Measurements from ENCODE around the gene BDH1. TPM values are rescaled to one million over a fixed set of nuclear protein-coding genes. Genes with fewer than 3 reads are reported as not detected.
A peak's percentile ranks its signal among the peaks of the same experiment; 100 is the strongest.

BDH1 gene
- total RNA-seq, 1 donor from 2014 or later = 1.5 TPM

- H2AFZ ChIP-seq (ENCODE audit: low read depth, low read length) = peak overlapping the region; percentile 96
- Mint-ChIP-seq H3K27me3 (ENCODE audit: low read depth, unreplicated experiment) (peaks cover 34% of the 10 kb centered on the region), H3K4me3 (ENCODE audit: unreplicated experiment) (peak overlapping the region; percentile 80), H3K27ac (ENCODE audit: unreplicated experiment) (no peak overlapping the region), H3K9me3 (ENCODE audit: unreplicated experiment) (peaks cover 7% of the 10 kb centered on the region), H3K36me3 (ENCODE audit: low read depth, unreplicated experiment) (peaks cover 3% of the 10 kb centered on the region), H3K4me1 (ENCODE audit: low read depth, unreplicated experiment) (no peaks in the 10 kb centered on the region)
- no peaks in the 10 kb centered on the region for H3K36me3 ChIP-seq (ENCODE audit: insufficient read depth, low read length)
- peak overlapping the region; percentile 91 for H3K4me2 ChIP-seq (ENCODE audit: low read length)
- H3K4me3 ChIP-seq (ENCODE audit: insufficient read depth, low read depth, low read length) = peak overlapping the region; percentile 73
- TF ChIP-seq, protein P1, sequence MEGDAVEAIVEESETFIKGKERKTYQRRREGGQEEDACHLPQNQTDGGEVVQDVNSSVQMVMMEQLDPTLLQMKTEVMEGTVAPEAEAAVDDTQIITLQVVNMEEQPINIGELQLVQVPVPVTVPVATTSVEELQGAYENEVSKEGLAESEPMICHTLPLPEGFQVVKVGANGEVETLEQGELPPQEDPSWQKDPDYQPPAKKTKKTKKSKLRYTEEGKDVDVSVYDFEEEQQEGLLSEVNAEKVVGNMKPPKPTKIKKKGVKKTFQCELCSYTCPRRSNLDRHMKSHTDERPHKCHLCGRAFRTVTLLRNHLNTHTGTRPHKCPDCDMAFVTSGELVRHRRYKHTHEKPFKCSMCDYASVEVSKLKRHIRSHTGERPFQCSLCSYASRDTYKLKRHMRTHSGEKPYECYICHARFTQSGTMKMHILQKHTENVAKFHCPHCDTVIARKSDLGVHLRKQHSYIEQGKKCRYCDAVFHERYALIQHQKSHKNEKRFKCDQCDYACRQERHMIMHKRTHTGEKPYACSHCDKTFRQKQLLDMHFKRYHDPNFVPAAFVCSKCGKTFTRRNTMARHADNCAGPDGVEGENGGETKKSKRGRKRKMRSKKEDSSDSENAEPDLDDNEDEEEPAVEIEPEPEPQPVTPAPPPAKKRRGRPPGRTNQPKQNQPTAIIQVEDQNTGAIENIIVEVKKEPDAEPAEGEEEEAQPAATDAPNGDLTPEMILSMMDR (IDR thresholded peaks at IDR 0.05; ENCODE audit: insufficient read depth, low read depth, low read length) = peak; percentile 43
- no peak for TF ChIP-seq EZH2 (IDR thresholded peaks at IDR 0.05; ENCODE audit: insufficient read depth, low read length)
- no peak for FAIRE-seq
- H3K9ac ChIP-seq (ENCODE audit: low read length) = peak overlapping the region; percentile 87
- H3K9me3 ChIP-seq (ENCODE audit: insufficient read depth, low read depth, low read length) = no peaks in the 10 kb centered on the region
- H3K4me1 ChIP-seq (ENCODE audit: insufficient read depth, low read length) = peaks cover 18% of the 10 kb centered on the region
- peaks cover 8% of the 10 kb centered on the region for H3K27me3 ChIP-seq (ENCODE audit: insufficient read depth, low read length)
- peak; percentile 90 for DNase-seq (ENCODE audit: low read depth)
- no peaks in the 10 kb centered on the region for H4K20me1 ChIP-seq (ENCODE audit: insufficient read depth, low read length)
- H3K27ac ChIP-seq (ENCODE audit: low read depth, low read length) = peak overlapping the region; percentile 79
- H3K79me2 ChIP-seq (ENCODE audit: insufficient read depth, low read length) = no peaks in the 10 kb centered on the region
Observed at GRCh38 chr3:197554562-197555280, 1.0 kb downstream of the BDH1 start.

DNA sequence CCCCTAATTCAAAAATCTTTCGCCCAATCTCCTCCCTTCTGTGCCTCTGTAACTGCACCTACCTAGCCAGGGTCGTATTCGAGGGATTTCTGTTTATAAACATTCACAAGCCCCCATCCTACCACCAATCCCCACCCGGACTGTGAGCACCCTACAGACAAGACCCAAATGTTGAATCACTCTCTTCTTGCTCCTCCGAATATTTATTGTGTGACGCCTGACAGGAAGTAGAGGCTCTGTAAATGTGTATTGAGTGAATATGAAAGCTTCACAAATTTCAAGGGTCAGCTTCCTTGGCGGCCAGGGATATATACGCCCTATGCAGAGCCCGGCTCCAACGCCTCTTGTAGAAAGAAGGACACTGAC is 1.6 kb downstream of the BDH1 start:
- Mint-ChIP-seq H3K27me3 (ENCODE audit: low read depth, unreplicated experiment) (peaks cover 32% of the 10 kb centered on the region), H3K9me3 (ENCODE audit: unreplicated experiment) (peaks cover 7% of the 10 kb centered on the region), H3K27ac (ENCODE audit: unreplicated experiment) (no peak overlapping the region), H3K4me3 (ENCODE audit: unreplicated experiment) (peak overlapping the region; percentile 77), H3K36me3 (ENCODE audit: low read depth, unreplicated experiment) (peaks cover 3% of the 10 kb centered on the region), H3K4me1 (ENCODE audit: low read depth, unreplicated experiment) (no peaks in the 10 kb centered on the region)
- no peaks in the 10 kb centered on the region for H3K36me3 ChIP-seq (ENCODE audit: insufficient read depth, low read length)
- H3K9ac ChIP-seq (ENCODE audit: low read length) = peak overlapping the region; percentile 79
- peak overlapping the region; percentile 96 for H2AFZ ChIP-seq (ENCODE audit: low read depth, low read length)
- H3K27ac ChIP-seq (ENCODE audit: low read depth, low read length) = peak overlapping the region; percentile 79
- peaks cover 18% of the 10 kb centered on the region for H3K4me1 ChIP-seq (ENCODE audit: insufficient read depth, low read length)
- no peak for FAIRE-seq
- H3K4me2 ChIP-seq (ENCODE audit: low read length) = peak overlapping the region; percentile 91
- TF ChIP-seq, protein P1 (IDR thresholded peaks at IDR 0.05; ENCODE audit: insufficient read depth, low read depth, low read length) = no peak
- no peak for DNase-seq (ENCODE audit: low read depth)
- peaks cover 8% of the 10 kb centered on the region for H3K27me3 ChIP-seq (ENCODE audit: insufficient read depth, low read length)
- no peaks in the 10 kb centered on the region for H3K9me3 ChIP-seq (ENCODE audit: insufficient read depth, low read depth, low read length)
- H4K20me1 ChIP-seq (ENCODE audit: insufficient read depth, low read length) = no peaks in the 10 kb centered on the region
- H3K4me3 ChIP-seq (ENCODE audit: insufficient read depth, low read depth, low read length) = peak overlapping the region; percentile 73
- H3K79me2 ChIP-seq (ENCODE audit: insufficient read depth, low read length) = no peaks in the 10 kb centered on the region

DNA sequence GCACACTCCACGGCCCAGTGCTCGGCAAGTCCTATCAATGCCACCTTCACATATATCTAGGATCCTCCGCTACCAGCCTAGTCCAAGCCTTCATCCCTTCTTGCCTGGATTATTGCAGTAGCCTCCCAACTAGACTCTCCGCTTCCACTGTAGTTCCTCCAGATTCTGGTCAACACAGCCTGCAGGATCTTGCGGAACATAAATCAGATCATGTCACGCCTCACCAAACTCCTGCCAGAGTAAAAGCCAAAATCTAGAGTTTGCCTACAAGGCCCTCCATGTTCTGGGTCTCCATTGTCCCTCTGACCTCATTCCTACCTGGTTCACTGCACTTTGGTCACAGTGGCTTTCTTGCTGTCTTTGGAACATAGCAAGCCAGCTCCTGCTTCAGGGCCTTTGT is 3.6 kb downstream of the BDH1 start:
- Histone ChIP-seq H3K9me3 (ENCODE audit: insufficient read depth, low read depth, low read length) (no peaks in the 10 kb centered on the region), H3K4me2 (ENCODE audit: low read length) (no peak overlapping the region), H4K20me1 (ENCODE audit: insufficient read depth, low read length) (no peaks in the 10 kb centered on the region), H3K4me1 (ENCODE audit: insufficient read depth, low read length) (peaks cover 18% of the 10 kb centered on the region), H3K9ac (ENCODE audit: low read length) (no peak overlapping the region), H3K36me3 (ENCODE audit: insufficient read depth, low read length) (no peaks in the 10 kb centered on the region), H3K27me3 (ENCODE audit: insufficient read depth, low read length) (peaks cover 3% of the 10 kb centered on the region), H3K79me2 (ENCODE audit: insufficient read depth, low read length) (no peaks in the 10 kb centered on the region), H3K4me3 (ENCODE audit: insufficient read depth, low read depth, low read length) (no peak overlapping the region), H3K27ac (ENCODE audit: low read depth, low read length) (no peak overlapping the region), H2AFZ (ENCODE audit: low read depth, low read length) (no peak overlapping the region)
- H3K27ac Mint-ChIP-seq (ENCODE audit: unreplicated experiment) = no peak overlapping the region
- no peak for DNase-seq (ENCODE audit: low read depth)
- FAIRE-seq = no peak
- no peaks in the 10 kb centered on the region for H3K4me1 Mint-ChIP-seq (ENCODE audit: low read depth, unreplicated experiment)
- no peak overlapping the region for H3K4me3 Mint-ChIP-seq (ENCODE audit: unreplicated experiment)
- H3K9me3 Mint-ChIP-seq (ENCODE audit: unreplicated experiment) = peaks cover 2% of the 10 kb centered on the region
- peaks cover 22% of the 10 kb centered on the region for H3K27me3 Mint-ChIP-seq (ENCODE audit: low read depth, unreplicated experiment)
- TF ChIP-seq, protein P1 (IDR thresholded peaks at IDR 0.05; ENCODE audit: insufficient read depth, low read depth, low read length) = no peak
- no peak for TF ChIP-seq EZH2 (IDR thresholded peaks at IDR 0.05; ENCODE audit: insufficient read depth, low read length)
- no peaks in the 10 kb centered on the region for H3K36me3 Mint-ChIP-seq (ENCODE audit: low read depth, unreplicated experiment)

Data from astrocyte (in vitro differentiated cells and primary cell).